H9 (cell line): Measurements from ENCODE around the gene SDE2. TPM values are rescaled to one million over a fixed set of nuclear protein-coding genes. Genes with fewer than 3 reads are reported as not detected.

Source experiments
- DNase-seq: peaks from one replicate; pipeline ENCODE4 v3.0.0-alpha.2; 2017
- H2AFZ ChIP-seq: one replicate; pipeline ENCODE4 v1.6.1; 2013; ENCODE audit warnings: mild to moderate bottlenecking, low read length, control low read depth, moderate library complexity
- H2AK5ac ChIP-seq: 2 replicates; pipeline ENCODE4 v1.6.1; 2013; ENCODE audit warnings: low read length, control low read depth, mixed read lengths; ENCODE audit not compliant: insufficient read length
- H2BK120ac ChIP-seq: one replicate; pipeline ENCODE4 v1.6.1; 2013; ENCODE audit warnings: low read depth, mild to moderate bottlenecking, low read length, control low read depth, inconsistent platforms; ENCODE audit not compliant: poor library complexity, severe bottlenecking
- H2BK12ac ChIP-seq: 2 replicates; pipeline ENCODE4 v1.6.1; 2013; ENCODE audit warnings: low read length, control low read depth, mixed read lengths, low read depth; ENCODE audit not compliant: insufficient read length
- H2BK15ac ChIP-seq: 2 replicates; pipeline ENCODE4 v1.6.1; 2013; ENCODE audit warnings: low read depth, low read length, control low read depth
- H2BK20ac ChIP-seq: one replicate; pipeline ENCODE4 v1.6.1; 2013; ENCODE audit warnings: low read depth, mild to moderate bottlenecking, low read length, control low read depth, inconsistent platforms; ENCODE audit not compliant: poor library complexity, severe bottlenecking
- H2BK5ac ChIP-seq: 2 replicates; pipeline ENCODE4 v1.6.1; 2013; ENCODE audit warnings: low read length, control low read depth, mixed read lengths; ENCODE audit not compliant: insufficient read length
- H3K14ac ChIP-seq: 2 replicates; pipeline ENCODE4 v1.6.1; 2013; ENCODE audit warnings: low read length, control low read depth; ENCODE audit not compliant: insufficient read depth
- H3K18ac ChIP-seq: 2 replicates; pipeline ENCODE4 v1.6.1; 2013; ENCODE audit warnings: low read depth, mild to moderate bottlenecking, mixed read lengths, low read length, control low read depth; ENCODE audit not compliant: insufficient read length
- H3K23ac ChIP-seq: 2 replicates; pipeline ENCODE4 v1.6.1; 2013; ENCODE audit warnings: low read length, control low read depth, mixed read lengths, low read depth; ENCODE audit not compliant: insufficient read length
- H3K23me2 ChIP-seq: 2 replicates; pipeline ENCODE4 v1.6.1; 2013; ENCODE audit warnings: low read depth, mild to moderate bottlenecking, mixed read lengths, low read length, control low read depth; ENCODE audit not compliant: insufficient read length, poor library complexity, severe bottlenecking
- H3K27ac ChIP-seq: 2 replicates; pipeline ENCODE4 v1.5.1; 2013; ENCODE audit warnings: low read length, control low read depth, mixed read lengths, low read depth; ENCODE audit not compliant: insufficient read length
- H3K27me3 ChIP-seq: 2 replicates; pipeline ENCODE4 v1.6.1; 2013; ENCODE audit warnings: low read length, control low read depth, inconsistent platforms; ENCODE audit not compliant: insufficient read depth
- H3K4ac ChIP-seq: 2 replicates; pipeline ENCODE4 v1.6.1; 2013; ENCODE audit warnings: low read depth, mild to moderate bottlenecking, control low read depth, inconsistent platforms, low read length, moderate library complexity
- H3K4me1 ChIP-seq: 2 replicates; pipeline ENCODE4 v1.6.1; 2013; ENCODE audit warnings: low read length, control low read depth, inconsistent platforms; ENCODE audit not compliant: insufficient read depth
- H3K4me2 ChIP-seq: 2 replicates; pipeline ENCODE4 v1.6.1; 2013; ENCODE audit warnings: low read length, control low read depth, mixed read lengths; ENCODE audit not compliant: insufficient read length, insufficient read depth
- H3K56ac ChIP-seq: 2 replicates; pipeline ENCODE4 v1.6.1; 2013; ENCODE audit warnings: low read depth, mild to moderate bottlenecking, mixed read lengths, low read length, control low read depth; ENCODE audit not compliant: insufficient read length
- H3K79me1 ChIP-seq: 2 replicates; pipeline ENCODE4 v1.6.1; 2013; ENCODE audit warnings: low read depth, mild to moderate bottlenecking, moderate library complexity, low read length, control low read depth, inconsistent platforms; ENCODE audit not compliant: insufficient read depth, poor library complexity, severe bottlenecking
- H3K79me2 ChIP-seq: 2 replicates; pipeline ENCODE4 v1.6.1; 2013; ENCODE audit warnings: low read length, control low read depth, inconsistent platforms; ENCODE audit not compliant: insufficient read depth
- H3K9ac ChIP-seq: 2 replicates; pipeline ENCODE4 v1.6.1; 2013; ENCODE audit warnings: low read length, control low read depth, mixed read lengths; ENCODE audit not compliant: insufficient read length; ENCODE audit errors: extremely low read depth
- H3K9me3 ChIP-seq: one replicate; pipeline ENCODE4 v1.6.1; 2013; ENCODE audit warnings: low read depth, low read length, inconsistent platforms; ENCODE audit not compliant: control insufficient read depth
- H3T11ph ChIP-seq: one replicate; pipeline ENCODE4 v1.6.1; 2013; ENCODE audit warnings: mild to moderate bottlenecking, low read length, control low read depth, inconsistent platforms
- H4K20me1 ChIP-seq: one replicate; pipeline ENCODE4 v1.6.1; 2013; ENCODE audit not compliant: control insufficient read depth, insufficient read length, insufficient read depth
- H4K5ac ChIP-seq: 2 replicates; pipeline ENCODE4 v1.6.1; 2013; ENCODE audit warnings: low read depth, mild to moderate bottlenecking, mixed read lengths, low read length, control low read depth; ENCODE audit not compliant: insufficient read length
- H4K8ac ChIP-seq: replicated peaks from 2 replicates; pipeline ENCODE4 v1.6.1; 2013; ENCODE audit warnings: low read length, control low read depth, mixed read lengths, low read depth; ENCODE audit not compliant: insufficient read length
- H4K91ac ChIP-seq: 2 replicates; pipeline ENCODE4 v1.6.1; 2013; ENCODE audit warnings: low read depth, mild to moderate bottlenecking, moderate library complexity, mixed read lengths, low read length, control low read depth; ENCODE audit not compliant: insufficient read length
- H3K27ac Mint-ChIP-seq, 3 experiments: 2 replicates in 2 of 3; 3 replicates in 1 of 3; pipeline ENCODE4 v1.8.0; 2020 to 2021; ENCODE audit warnings: mixed read lengths in 3 of 3, mild to moderate bottlenecking in 1 of 3, moderate library complexity in 1 of 3
- H3K27me3 Mint-ChIP-seq: 2 replicates; pipeline ENCODE4 v1.8.0; 2021; ENCODE audit warnings: low read depth, mild to moderate bottlenecking, moderate library complexity, mixed read lengths
- H3K36me3 Mint-ChIP-seq, 3 experiments: 2 replicates in 2 of 3; 3 replicates in 1 of 3; pipeline ENCODE4 v1.8.0; 2020 to 2021; ENCODE audit warnings: low read depth in 3 of 3, mixed read lengths in 3 of 3; ENCODE audit not compliant: insufficient read depth in 1 of 3
- H3K4me1 Mint-ChIP-seq, 2 experiments: 2 replicates each; pipeline ENCODE4 v1.8.0; 2020; ENCODE audit warnings: mixed read lengths in 2 of 2
- H3K4me3 Mint-ChIP-seq, 2 experiments: 2 replicates in 1 of 2; 3 replicates in 1 of 2; pipeline ENCODE4 v1.8.0; 2020 to 2021; ENCODE audit warnings: mild to moderate bottlenecking in 2 of 2, mixed read lengths in 2 of 2, moderate library complexity in 1 of 2
- H3K9me3 Mint-ChIP-seq, 2 experiments: 2 replicates in 1 of 2; 3 replicates in 1 of 2; pipeline ENCODE4 v1.8.0; 2020; ENCODE audit warnings: mild to moderate bottlenecking in 2 of 2, mixed read lengths in 2 of 2, moderate library complexity in 1 of 2
- CTCF ChIP-seq: fragments of 200-600 bp; sonication (generic); conservative IDR thresholded peaks from 3 replicates; pipeline ENCODE4 v1.8.0; 2021; ENCODE audit warnings: antibody characterized with exemption, mild to moderate bottlenecking
- WGBS: extraction: QIAGEN DNeasy Blood & Tissue Kit; methylation state at CpG from one replicate; pipeline ENCODE4 v1.1.7; 2013; ENCODE audit warnings: missing lambda C conversion rate, low lambda C conversion rate, mixed read lengths; ENCODE audit not compliant: insufficient read length; ENCODE audit errors: extremely low coverage; 5-methylcytosine and 5-hydroxymethylcytosine counted together
- total RNA-seq: library from RNA; stranded (reverse); gene quantifications from 2 replicates; pipeline ENCODE4 v1.2.1, GENCODE V29; 2021

SDE2 gene
- total RNA-seq, 1 experiment from 2014 or later, result 20.5 TPM

- no peak overlapping the region for H2BK15ac ChIP-seq
- H3K23ac ChIP-seq, result no peak overlapping the region
- no peak overlapping the region for H2BK5ac ChIP-seq
- H2AK5ac ChIP-seq, result no peak overlapping the region
- no peak overlapping the region for H4K91ac ChIP-seq
- no peaks in the 10 kb centered on the region for H3K27me3 ChIP-seq
- H4K5ac ChIP-seq, result no peak overlapping the region
- H3K4ac ChIP-seq, result no peak overlapping the region
- H2BK120ac ChIP-seq, result no peak overlapping the region
- no peak overlapping the region for H2BK20ac ChIP-seq
- no peak for TF ChIP-seq CTCF
- no peak overlapping the region for H3T11ph ChIP-seq
- no peaks in the 10 kb centered on the region for H3K79me2 ChIP-seq
- no peak overlapping the region for H3K27ac Mint-ChIP-seq
- H3K23me2 ChIP-seq, result no peaks in the 10 kb centered on the region
- H4K20me1 ChIP-seq, result no peaks in the 10 kb centered on the region
- H3K18ac ChIP-seq, result no peak overlapping the region
- H3K79me1 ChIP-seq, result no peaks in the 10 kb centered on the region
- no peaks in the 10 kb centered on the region for H3K36me3 Mint-ChIP-seq
- H2AFZ ChIP-seq, result no peak overlapping the region
- no peak overlapping the region for H2BK12ac ChIP-seq
- peaks cover 14 to 16% of the 10 kb centered on the region in 2 experiments for H3K4me1 Mint-ChIP-seq
- no peak overlapping the region for H3K4me2 ChIP-seq
- H3K56ac ChIP-seq, result no peak overlapping the region
- no peak overlapping the region for H4K8ac ChIP-seq
- no CpG with 5 or more reads among the region's 21 CpGs for WGBS
- H3K27me3 Mint-ChIP-seq, result no peaks in the 10 kb centered on the region
- H3K27ac ChIP-seq, result no peak overlapping the region
- H3K4me1 ChIP-seq, result no peaks in the 10 kb centered on the region
- H3K14ac ChIP-seq, result no peak overlapping the region
- no peaks in the 10 kb centered on the region for H3K9me3 ChIP-seq
- no peak for DNase-seq
- no peak overlapping the region; a peak in 1 of 5 replicates for H3K4me3 Mint-ChIP-seq
- H3K9me3 Mint-ChIP-seq, result no peaks in the 10 kb centered on the region; a peak in 1 of 5 replicates
- no peak overlapping the region for H3K9ac ChIP-seq
Measured at GRCh38 chr1:225937048-225937968, 61.8 kb downstream of the SDE2 start.
